Adrenal gland (tissue), 12 donors: ENCODE measurements around the gene ADSL. TPM values are rescaled to one million over a fixed set of nuclear protein-coding genes. Genes with fewer than 3 reads are reported as not detected.

Experiments used
- DNase-seq, 7 donors: peaks; one replicate each; pipeline ENCODE4 v3.0.0-alpha.2; 2019 to 2020
- H3K27ac ChIP-seq, 5 donors: fragments of 200-600 bp; sonication (generic) in 4 of 5; 1 replicate in 3 of 5; 2 replicates in 2 of 5; pipeline versions ENCODE4 v1.5.1 to v1.8.0; 2016 to 2020; ENCODE audit warnings: mild to moderate bottlenecking in 1 of 5
- H3K27me3 ChIP-seq: fragments of 200-600 bp; 2 replicates; pipeline ENCODE4 v1.8.0; 2021
- H3K36me3 ChIP-seq, 2 donors: fragments of 200-600 bp; replicated peaks in 1 of 2; 1 replicate in 1 of 2; 2 replicates in 1 of 2; pipeline versions ENCODE4 v1.5.1 to v1.8.0; 2018 to 2022
- H3K4me1 ChIP-seq, 2 donors: fragments of 200-600 bp; replicated peaks in 1 of 2; 1 replicate in 1 of 2; 2 replicates in 1 of 2; pipeline versions ENCODE4 v1.5.1 to v1.8.0; 2018 to 2021
- H3K4me3 ChIP-seq, 4 donors: fragments of 200-600 bp; sonication (generic) in 3 of 4; one replicate each; pipeline ENCODE4 v1.5.1; 2016 to 2018
- H3K9me3 ChIP-seq, 3 donors: fragments of 200-600 bp; sonication (generic) in 1 of 3; replicated peaks in 1 of 3; 1 replicate in 2 of 3; 2 replicates in 1 of 3; pipeline versions ENCODE4 v1.5.1 to v1.8.0; 2016 to 2021
- CTCF ChIP-seq, 6 experiments: fragments of 450-650 bp in 4 of 6; fragments of 200-600 bp in 2 of 6; sonication (generic) in 1 of 6; IDR thresholded peaks; 1 replicate in 5 of 6; 2 replicates in 1 of 6; pipeline versions ENCODE4 v1.5.1 to v1.8.0; 2016 to 2021; ENCODE audit warnings: antibody characterized with exemption in 6 of 6, mild to moderate bottlenecking in 2 of 6, moderate library complexity in 1 of 6
- POLR2A ChIP-seq, 2 donors: fragments of 450-650 bp; IDR thresholded peaks; one replicate each; pipeline ENCODE4 v1.6.1; 2017; ENCODE audit warnings: antibody characterized with exemption in 2 of 2, mild to moderate bottlenecking in 2 of 2, moderate library complexity in 1 of 2
- WGBS, 4 donors: extraction: QIAGEN DNeasy Blood & Tissue Kit in 2 of 4; methylation state at CpG; one replicate each; pipeline versions ENCODE4 v1.1.5 to v1.1.7; 2013 to 2017; 5-methylcytosine and 5-hydroxymethylcytosine counted together
- intact Hi-C, 2 donors: fragments of 100-400 bp; cut with DNase I; formaldehyde crosslinking; loops; one replicate each; pipeline versions ENCODE4 v1.14.1 to v1.15.0; 2022 to 2023
- polyA plus RNA-seq, 3 donors: library from polyadenylated mRNA; stranded (reverse); fragments of 200-250 nt in 2 of 3; fragments of 350-450 nt in 1 of 3; fragmentation: Illumina TruSeq in 1 of 3; extraction: RNeasy Lipid Tissue Mini Kit (QIAGEN cat#74804) in 1 of 3; gene quantifications; one replicate each; pipeline ENCODE4 v1.2.3, GENCODE V29; 2013 to 2014
- total RNA-seq, 9 donors: library from RNA; depleted of rRNA in 4 of 9; stranded (reverse); fragments of >200 nt in 4 of 9; fragments of 120-200 nt in 1 of 9; fragmentation: NEBNext Ultra II Directional in 1 of 9; extraction: Animal tissue kit (Norgen Biotek cat#: 25700) in 1 of 9; gene quantifications; one replicate each; pipeline versions ENCODE4 v1.1.0 to v1.2.4, GENCODE V29; 2013 to 2023
- donor health status: healthy with polysubstance abuse.
- donor health status: Bipolar disorder and iron deficiency.
- donor health status: DM: yes; HTN: yes; CAD: no.
- donor health status: DM: no; HTN: no; CAD: no.
- donor health status: DM: no; HTN: no; CAD: no.
- donor health status: DM: yes; HTN: yes; CAD: no.

Gene ADSL
- total and polyA plus RNA-seq, 12 donors, result 26.8 to 107 (median 57.5) TPM

DNA sequence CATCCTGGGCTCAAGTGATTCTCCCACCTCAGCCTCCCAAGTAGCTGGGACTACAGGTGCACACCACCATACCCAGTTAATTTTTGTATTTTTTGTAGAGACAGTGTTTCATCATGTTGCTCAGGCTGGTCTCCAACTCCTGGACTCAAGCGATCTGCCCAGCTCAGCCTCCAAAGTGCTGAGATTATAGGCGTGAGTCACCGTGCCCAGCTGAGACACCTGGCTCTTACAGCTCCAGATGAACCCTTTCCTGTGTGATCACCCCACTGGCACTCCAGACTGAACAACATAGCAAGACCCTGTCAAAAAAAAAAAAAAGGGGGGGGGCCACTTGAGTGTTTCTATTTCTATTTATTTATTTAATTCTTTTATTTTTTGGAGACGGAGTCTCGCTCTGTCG lies 1.0 kb upstream of the ADSL start:
- no peaks in the 10 kb centered on the region for H3K9me3 ChIP-seq
- peaks cover 22 to 23% of the 10 kb centered on the region in 2 donors for H3K4me1 ChIP-seq
- H3K27ac ChIP-seq, result peak overlapping the region in 2 of 5 donors; percentile 82 to 90
- H3K27me3 ChIP-seq, result no peaks in the 10 kb centered on the region
- peak overlapping the region in 2 of 4 donors; percentile 83 to 85 for H3K4me3 ChIP-seq
- peak in 5 of 7 donors; percentile 48 to 70 (median 55) for DNase-seq
- 54 to 67% (median 61%) methylated on average over 6 of the region's 6 CpGs for WGBS, 4 donors
- H3K36me3 ChIP-seq, result peaks cover 0 to 13% of the 10 kb centered on the region in 2 donors
- intact Hi-C loops, result loop anchor here in 1 of 2 donors (10.0 kb wide), 2 partner anchors 290 to 810 kb away; partner anchors contain the start of gene RPS19BP1
- no peak for TF ChIP-seq POLR2A (IDR thresholded peaks at IDR 0.05)
- TF ChIP-seq CTCF (IDR thresholded peaks at IDR 0.05), result no peak

GRCh38 chr22:40345815-40346184 lies 500 bp upstream of the ADSL start:
- intact Hi-C loops, result loop anchor here in 1 of 2 donors (10.0 kb wide), 2 partner anchors 291 to 811 kb away; partner anchors contain the start of gene RPS19BP1
- Histone ChIP-seq H3K27ac (peak overlapping the region; percentile 77 to 94 (median 84)), H3K9me3 (no peaks in the 10 kb centered on the region), H3K36me3 (peaks cover 0 to 18% of the 10 kb centered on the region in 2 donors), H3K4me3 (peak overlapping the region in 3 of 4 donors; percentile 62 to 85 (median 83)), H3K4me1 (peaks cover 22 to 23% of the 10 kb centered on the region in 2 donors), H3K27me3 (no peaks in the 10 kb centered on the region)
- peak in 6 of 7 donors; percentile 44 to 62 (median 50) for DNase-seq
- 0 to 1% (median 1%) methylated on average over 20 of the region's 20 CpGs for WGBS, 4 donors
- TF ChIP-seq CTCF (IDR thresholded peaks at IDR 0.05), result no peak
- TF ChIP-seq POLR2A (IDR thresholded peaks at IDR 0.05), result no peak

- no peak for TF ChIP-seq CTCF (IDR thresholded peaks at IDR 0.05)
- no peak for TF ChIP-seq POLR2A (IDR thresholded peaks at IDR 0.05)
- Histone ChIP-seq H3K4me3 (peak overlapping the region in 3 of 4 donors; percentile 83 to 95 (median 85)), H3K4me1 (peaks cover 22 to 23% of the 10 kb centered on the region in 2 donors), H3K27me3 (no peaks in the 10 kb centered on the region), H3K27ac (peak overlapping the region in 4 of 5 donors; percentile 82 to 94 (median 87)), H3K36me3 (peaks cover 0 to 32% of the 10 kb centered on the region in 2 donors), H3K9me3 (no peaks in the 10 kb centered on the region)
- 13 to 19% (median 17%) methylated on average over 10 of the region's 10 CpGs for WGBS, 4 donors
- DNase-seq, result no peak
- intact Hi-C loops, result loop anchor here in 1 of 2 donors (10.0 kb wide), 2 partner anchors 292 to 812 kb away; partner anchors contain the start of gene RPS19BP1
Observed at GRCh38 chr22:40347300-40347699, 1.0 kb downstream of the ADSL start.

DNA sequence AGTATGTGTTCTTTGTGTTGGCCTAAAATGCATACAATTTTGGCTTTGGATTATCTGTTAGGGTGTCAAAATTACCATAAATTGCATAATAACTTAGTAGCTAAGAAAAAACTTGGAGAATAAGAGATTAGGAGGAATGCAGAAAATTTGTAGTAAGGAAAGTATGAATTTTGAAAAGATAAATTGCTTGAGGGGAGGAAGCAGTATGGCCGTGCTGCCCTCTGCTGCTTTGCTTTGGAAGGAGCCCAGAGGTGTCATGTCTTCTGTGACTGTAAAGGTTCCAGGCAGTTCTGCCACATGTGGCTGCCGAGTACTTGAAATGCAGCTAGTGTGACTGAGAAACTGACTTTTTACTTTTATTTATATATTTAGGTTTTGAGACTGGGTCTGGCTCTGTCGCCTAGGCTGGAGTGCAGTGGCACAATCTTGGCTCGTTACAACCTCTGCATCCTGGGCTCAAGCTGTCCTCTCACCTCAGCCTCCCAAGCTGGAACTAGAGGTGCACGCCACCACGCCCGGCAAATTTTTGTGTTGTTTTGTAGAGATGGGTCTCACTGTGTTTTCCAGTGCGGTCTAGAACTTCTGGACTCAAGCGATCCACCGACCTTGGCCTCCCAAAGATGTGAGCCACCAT lies 1.8 kb downstream of the ADSL start:
- peak overlapping the region in 2 of 5 donors; percentile 4 to 94 for H3K27ac ChIP-seq
- intact Hi-C loops, result loop anchor here in 1 of 2 donors (10.0 kb wide), 2 partner anchors 293 to 813 kb away; partner anchors contain the start of gene RPS19BP1
- DNase-seq, result peak; percentile 47 to 81 (median 65)

More for the DNA sequence above, 1.8 kb downstream of the ADSL start:
- WGBS, 4 donors, result 47 to 62% (median 61%) methylated on average over 10 of the region's 10 CpGs
- H3K27me3 ChIP-seq, result no peaks in the 10 kb centered on the region
- peaks cover 22 to 23% of the 10 kb centered on the region in 2 donors for H3K4me1 ChIP-seq
- H3K9me3 ChIP-seq, result no peaks in the 10 kb centered on the region
- TF ChIP-seq CTCF (IDR thresholded peaks at IDR 0.05), result peak; percentile 33 to 78 (median 65)
- no peak for TF ChIP-seq POLR2A (IDR thresholded peaks at IDR 0.05)
- no peak overlapping the region for H3K4me3 ChIP-seq
- H3K36me3 ChIP-seq, result peaks cover 0 to 40% of the 10 kb centered on the region in 2 donors
